Astrocyte of the spinal cord (primary cell): Measurements from ENCODE around the gene CPA2.

Source experiments
- DNase-seq: peaks from one replicate; pipeline ENCODE4 v3.0.0; 2011; ENCODE audit warnings: low read depth, low spot score
- H3K4me3 ChIP-seq: 2 replicates; pipeline ENCODE4 v1.5.1; 2011; ENCODE audit warnings: low read depth, mild to moderate bottlenecking, low read length, moderate library complexity
- in situ Hi-C: cut with HindIII; loops from 2 replicates; pipeline ENCODE4 v1.10.0; 2017; ENCODE audit warnings: low sequenced_read_pairs
- TF ChIP-seq, protein P1 (sequence below): IDR thresholded peaks from 2 replicates; pipeline ENCODE4 v1.5.1; 2012; ENCODE audit warnings: low read depth, mild to moderate bottlenecking, low read length, inconsistent platforms

CPA2 gene

GRCh38 chr7:130337410-130337971 lies 70.8 kb downstream of the CPA2 start:
- no peak for DNase-seq
- H3K4me3 ChIP-seq: no peak overlapping the region
- in situ Hi-C loops: no loop called here
- TF ChIP-seq, protein P1, sequence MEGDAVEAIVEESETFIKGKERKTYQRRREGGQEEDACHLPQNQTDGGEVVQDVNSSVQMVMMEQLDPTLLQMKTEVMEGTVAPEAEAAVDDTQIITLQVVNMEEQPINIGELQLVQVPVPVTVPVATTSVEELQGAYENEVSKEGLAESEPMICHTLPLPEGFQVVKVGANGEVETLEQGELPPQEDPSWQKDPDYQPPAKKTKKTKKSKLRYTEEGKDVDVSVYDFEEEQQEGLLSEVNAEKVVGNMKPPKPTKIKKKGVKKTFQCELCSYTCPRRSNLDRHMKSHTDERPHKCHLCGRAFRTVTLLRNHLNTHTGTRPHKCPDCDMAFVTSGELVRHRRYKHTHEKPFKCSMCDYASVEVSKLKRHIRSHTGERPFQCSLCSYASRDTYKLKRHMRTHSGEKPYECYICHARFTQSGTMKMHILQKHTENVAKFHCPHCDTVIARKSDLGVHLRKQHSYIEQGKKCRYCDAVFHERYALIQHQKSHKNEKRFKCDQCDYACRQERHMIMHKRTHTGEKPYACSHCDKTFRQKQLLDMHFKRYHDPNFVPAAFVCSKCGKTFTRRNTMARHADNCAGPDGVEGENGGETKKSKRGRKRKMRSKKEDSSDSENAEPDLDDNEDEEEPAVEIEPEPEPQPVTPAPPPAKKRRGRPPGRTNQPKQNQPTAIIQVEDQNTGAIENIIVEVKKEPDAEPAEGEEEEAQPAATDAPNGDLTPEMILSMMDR: no peak

GRCh38 chr7:130338233-130338632 lies 71.6 kb downstream of the CPA2 start:
- H3K4me3 ChIP-seq: no peak overlapping the region
- TF ChIP-seq, protein P1: no peak

More at GRCh38 chr7:130338233-130338632, 71.6 kb downstream of the CPA2 start:
- in situ Hi-C loops: no loop called here
- DNase-seq: no peak
